ENCODE results near the gene ZFYVE9.

Gene ZFYVE9

GRCh38 chr1:52346653-52347052 is 204.8 kb downstream of the ZFYVE9 start:
- ATAC-seq: no peak
- TF ChIP-seq ISL1 (CRISPR knock-in tag; IDR thresholded peaks at IDR 0.05): no peak
- TF ChIP-seq PPARA (CRISPR knock-in tag; IDR thresholded peaks at IDR 0.05; ENCODE audit: borderline replicate concordance): no peak
- TF ChIP-seq ZFP30 (CRISPR knock-in tag; IDR thresholded peaks at IDR 0.05): no peak
- no peak for TF ChIP-seq ESRRG (CRISPR knock-in tag; IDR thresholded peaks at IDR 0.05)
- TF ChIP-seq ARNTL (CRISPR knock-in tag; IDR thresholded peaks at IDR 0.05; ENCODE audit: borderline replicate concordance, low read depth): no peak
- TF ChIP-seq BACH2 (CRISPR knock-in tag; IDR thresholded peaks at IDR 0.05; ENCODE audit: borderline replicate concordance): no peak
- no peak for TF ChIP-seq ZNF565 (CRISPR knock-in tag; conservative IDR thresholded peaks at IDR 0.05; ENCODE audit: low read depth)

- TF ChIP-seq PPARA (CRISPR knock-in tag; IDR thresholded peaks at IDR 0.05; ENCODE audit: borderline replicate concordance) (no peak), ARNTL (CRISPR knock-in tag; IDR thresholded peaks at IDR 0.05; ENCODE audit: borderline replicate concordance, low read depth) (no peak), TCF4 (CRISPR knock-in tag; IDR thresholded peaks at IDR 0.05; ENCODE audit: borderline replicate concordance) (peak; percentile 61; the same call in 1 of the 2 replicates)
- peak; percentile 85 for ATAC-seq
Measured at GRCh38 chr1:52348704-52349300, 206.9 kb downstream of the ZFYVE9 start.

GRCh38 chr1:52352690-52353089 is 210.8 kb downstream of the ZFYVE9 start:
- ATAC-seq: no peak
- TF ChIP-seq CSRNP3 (CRISPR knock-in tag; IDR thresholded peaks at IDR 0.05): no peak
- no peak for TF ChIP-seq ZNF70 (CRISPR knock-in tag; IDR thresholded peaks at IDR 0.05)
- no peak for TF ChIP-seq ZFP30 (CRISPR knock-in tag; IDR thresholded peaks at IDR 0.05)
- TF ChIP-seq POU6F1 (CRISPR knock-in tag; IDR thresholded peaks at IDR 0.05; ENCODE audit: borderline replicate concordance, low read depth): no peak
- TF ChIP-seq CSDC2 (CRISPR knock-in tag; IDR thresholded peaks at IDR 0.05): no peak
- no peak for TF ChIP-seq RARB (CRISPR knock-in tag; IDR thresholded peaks at IDR 0.05)
- no peak for TF ChIP-seq BACH2 (CRISPR knock-in tag; IDR thresholded peaks at IDR 0.05; ENCODE audit: borderline replicate concordance)
- no peak for TF ChIP-seq PPARA (CRISPR knock-in tag; IDR thresholded peaks at IDR 0.05; ENCODE audit: borderline replicate concordance)
- TF ChIP-seq ZFP3 (CRISPR knock-in tag; IDR thresholded peaks at IDR 0.05): no peak
- no peak for TF ChIP-seq ZNF565 (CRISPR knock-in tag; conservative IDR thresholded peaks at IDR 0.05; ENCODE audit: low read depth)
- TF ChIP-seq TCF4 (CRISPR knock-in tag; IDR thresholded peaks at IDR 0.05; ENCODE audit: borderline replicate concordance): no peak
- no peak for TF ChIP-seq ZNF8 (CRISPR knock-in tag; IDR thresholded peaks at IDR 0.05)
- no peak for TF ChIP-seq TOX (CRISPR knock-in tag; IDR thresholded peaks at IDR 0.05; ENCODE audit: borderline replicate concordance)
- no peak for TF ChIP-seq ZC3H10 (CRISPR knock-in tag; IDR thresholded peaks at IDR 0.05)
- TF ChIP-seq ISL1 (CRISPR knock-in tag; IDR thresholded peaks at IDR 0.05): no peak
- TF ChIP-seq SNAI2 (CRISPR knock-in tag; IDR thresholded peaks at IDR 0.05): no peak
- no peak for TF ChIP-seq ESRRG (CRISPR knock-in tag; IDR thresholded peaks at IDR 0.05)
- TF ChIP-seq GLIS3 (CRISPR knock-in tag; IDR thresholded peaks at IDR 0.05): no peak
- no peak for TF ChIP-seq PATZ1 (CRISPR knock-in tag; IDR thresholded peaks at IDR 0.05; ENCODE audit: borderline replicate concordance)
- TF ChIP-seq OSR1 (CRISPR knock-in tag; IDR thresholded peaks at IDR 0.05): no peak

GRCh38 chr1:52355436-52355835 is 213.5 kb downstream of the ZFYVE9 start:
- TF ChIP-seq ZFP30 (CRISPR knock-in tag; IDR thresholded peaks at IDR 0.05): no peak
- no peak for ATAC-seq

- no peak for ATAC-seq
- TF ChIP-seq ARNTL (CRISPR knock-in tag; IDR thresholded peaks at IDR 0.05; ENCODE audit: borderline replicate concordance, low read depth) (no peak), ZNF70 (CRISPR knock-in tag; IDR thresholded peaks at IDR 0.05) (no peak), ZFP30 (CRISPR knock-in tag; IDR thresholded peaks at IDR 0.05) (no peak), BACH2 (CRISPR knock-in tag; IDR thresholded peaks at IDR 0.05; ENCODE audit: borderline replicate concordance) (no peak), TCF4 (CRISPR knock-in tag; IDR thresholded peaks at IDR 0.05; ENCODE audit: borderline replicate concordance) (no peak), ISL1 (CRISPR knock-in tag; IDR thresholded peaks at IDR 0.05) (no peak), TSHZ2 (CRISPR knock-in tag; IDR thresholded peaks at IDR 0.05) (no peak), CREB5 (CRISPR knock-in tag; IDR thresholded peaks at IDR 0.05; ENCODE audit: low read depth) (no peak), ZC3H10 (CRISPR knock-in tag; IDR thresholded peaks at IDR 0.05) (no peak), OSR1 (CRISPR knock-in tag; IDR thresholded peaks at IDR 0.05) (no peak)
Measured at GRCh38 chr1:52355847-52356505, 214.1 kb downstream of the ZFYVE9 start.
